Measurements from ENCODE around the gene RAP1GAP. TPM values are rescaled to one million over a fixed set of nuclear protein-coding genes. Genes with fewer than 3 reads are reported as not detected.
"Not testable (repeated sequence)": the region's sequence is repeated elsewhere in the genome, so short reads cannot be mapped to it uniquely, and the experiment has no call there.

Gene RAP1GAP
- polyA plus RNA-seq, 3 donors, result 0.04 TPM; not detected in 2

GRCh38 chr1:21677168-21677567, 8.0 kb upstream of the RAP1GAP start:
- H3K4me3 Mint-ChIP-seq, result no peak overlapping the region
- peaks cover 18% of the 10 kb centered on the region for H4K20me1 ChIP-seq (ENCODE audit: insufficient read depth, low read length)
- H3K4me1 ChIP-seq (ENCODE audit: control insufficient read depth in 1 of 2, insufficient read depth in 2 of 2, low read length in 2 of 2), result peaks cover 8 to 9% of the 10 kb centered on the region in 2 donors
- no peak overlapping the region for H3K9ac ChIP-seq (ENCODE audit: insufficient read depth, low read length, poor library complexity, severe bottlenecking)
- 100% methylated on average over 3 of the region's 6 CpGs for WGBS (ENCODE audit: insufficient coverage)
- no peak for DNase-seq
- peak overlapping the region in 1 of 7 donors; percentile 66 for H3K27ac Mint-ChIP-seq
- peaks cover 10% of the 10 kb centered on the region for H3K4me1 Mint-ChIP-seq
- H3K27me3 Mint-ChIP-seq (ENCODE audit: low read depth in 3 of 3), result peaks cover 2 to 6% (median 4%) of the 10 kb centered on the region in 3 donors
- no peaks in the 10 kb centered on the region for H3K9me3 Mint-ChIP-seq
- H3K79me2 ChIP-seq (ENCODE audit: insufficient read depth, low read length), result no peaks in the 10 kb centered on the region
- intact Hi-C loops (cut with micrococcal nuclease), result no loop called here
- H3K9me3 ChIP-seq (replicated peaks in 1 of 2; ENCODE audit: control insufficient read depth in 1 of 2, insufficient read depth in 1 of 2, low read length in 2 of 2), result no peaks in the 10 kb centered on the region
- H3K27me3 ChIP-seq (ENCODE audit: control insufficient read depth in 2 of 2, insufficient read depth in 2 of 2, low read length in 2 of 2), result peaks cover 0 to 6% of the 10 kb centered on the region in 2 donors
- peaks cover 34 to 62% of the 10 kb centered on the region in 2 donors for H3K36me3 ChIP-seq (replicated peaks in 1 of 2; ENCODE audit: control insufficient read depth in 1 of 2, insufficient read depth in 2 of 2, low read length in 2 of 2)
- H3K36me3 Mint-ChIP-seq, result peaks cover 50 to 62% of the 10 kb centered on the region in 2 donors
- no peak overlapping the region for H2AFZ ChIP-seq (ENCODE audit: insufficient read depth, low read depth, low read length, poor library complexity, severe bottlenecking)
- no peak overlapping the region for H3K4me3 ChIP-seq (replicated peaks in 1 of 3; ENCODE audit: low read depth in 2 of 3, low read length in 3 of 3)
- no peak overlapping the region for H3K27ac ChIP-seq (ENCODE audit: low read depth in 1 of 2, low read length in 2 of 2)
- no peak overlapping the region for H3K4me2 ChIP-seq (replicated peaks; ENCODE audit: extremely low read depth, low read length, poor library complexity, severe bottlenecking)
- TF ChIP-seq CTCF (IDR thresholded peaks at IDR 0.05), result no peak

GRCh38 chr1:21674957-21675356, 5.8 kb upstream of the RAP1GAP start:
- Histone ChIP-seq H3K79me2 (ENCODE audit: insufficient read depth, low read length) (no peaks in the 10 kb centered on the region), H4K20me1 (ENCODE audit: insufficient read depth, low read length) (peaks cover 34% of the 10 kb centered on the region), H3K9me3 (replicated peaks in 1 of 2; ENCODE audit: control insufficient read depth in 1 of 2, insufficient read depth in 1 of 2, low read length in 2 of 2) (no peaks in the 10 kb centered on the region), H3K4me3 (replicated peaks in 1 of 3; ENCODE audit: low read depth in 2 of 3, low read length in 3 of 3) (no peak overlapping the region), H2AFZ (ENCODE audit: insufficient read depth, low read depth, low read length, poor library complexity, severe bottlenecking) (no peak overlapping the region), H3K36me3 (replicated peaks in 1 of 2; ENCODE audit: control insufficient read depth in 1 of 2, insufficient read depth in 2 of 2, low read length in 2 of 2) (peaks cover 17 to 40% of the 10 kb centered on the region in 2 donors), H3K27me3 (ENCODE audit: control insufficient read depth in 2 of 2, insufficient read depth in 2 of 2, low read length in 2 of 2) (peaks cover 11 to 23% of the 10 kb centered on the region in 2 donors), H3K9ac (ENCODE audit: insufficient read depth, low read length, poor library complexity, severe bottlenecking) (no peak overlapping the region), H3K4me2 (replicated peaks; ENCODE audit: extremely low read depth, low read length, poor library complexity, severe bottlenecking) (no peak overlapping the region), H3K27ac (ENCODE audit: low read depth in 1 of 2, low read length in 2 of 2) (no peak overlapping the region), H3K4me1 (ENCODE audit: control insufficient read depth in 1 of 2, insufficient read depth in 2 of 2, low read length in 2 of 2) (peaks cover 9 to 10% of the 10 kb centered on the region in 2 donors)
- H3K27ac Mint-ChIP-seq, result no peak overlapping the region
- intact Hi-C loops (cut with micrococcal nuclease), result no loop called here
- H3K4me1 Mint-ChIP-seq, result peaks cover 11% of the 10 kb centered on the region
- no peaks in the 10 kb centered on the region for H3K9me3 Mint-ChIP-seq
- peaks cover 30 to 40% of the 10 kb centered on the region in 2 donors for H3K36me3 Mint-ChIP-seq
- no peak for TF ChIP-seq CTCF (IDR thresholded peaks at IDR 0.05)
- no peak overlapping the region for H3K4me3 Mint-ChIP-seq
- no peak for DNase-seq
- peaks cover 18 to 26% (median 21%) of the 10 kb centered on the region in 3 donors for H3K27me3 Mint-ChIP-seq (ENCODE audit: low read depth in 3 of 3)
- 95% methylated on average over 7 of the region's 10 CpGs for WGBS (ENCODE audit: insufficient coverage)

- Mint-ChIP-seq H3K36me3 (peaks cover 20 to 29% of the 10 kb centered on the region in 2 donors), H3K27me3 (ENCODE audit: low read depth in 3 of 3) (peaks cover 26 to 37% (median 27%) of the 10 kb centered on the region in 3 donors), H3K4me1 (peaks cover 18% of the 10 kb centered on the region)
- H3K36me3 ChIP-seq (replicated peaks in 1 of 2; ENCODE audit: control insufficient read depth in 1 of 2, insufficient read depth in 2 of 2, low read length in 2 of 2), result peaks cover 11 to 29% of the 10 kb centered on the region in 2 donors
- H3K27ac ChIP-seq (ENCODE audit: low read depth in 1 of 2, low read length in 2 of 2); H3K27ac Mint-ChIP-seq; H3K4me3 Mint-ChIP-seq; H3K9ac ChIP-seq (ENCODE audit: insufficient read depth, low read length, poor library complexity, severe bottlenecking); H3K4me2 ChIP-seq (replicated peaks; ENCODE audit: extremely low read depth, low read length, poor library complexity, severe bottlenecking); intact Hi-C loops (cut with micrococcal nuclease); H3K79me2 ChIP-seq (ENCODE audit: insufficient read depth, low read length); DNase-seq; H3K4me3 ChIP-seq (replicated peaks in 1 of 3; ENCODE audit: low read depth in 2 of 3, low read length in 3 of 3); H2AFZ ChIP-seq (ENCODE audit: insufficient read depth, low read depth, low read length, poor library complexity, severe bottlenecking); H3K9me3 Mint-ChIP-seq; H3K9me3 ChIP-seq (replicated peaks in 1 of 2; ENCODE audit: control insufficient read depth in 1 of 2, insufficient read depth in 1 of 2, low read length in 2 of 2): not testable (repeated sequence)
- 91% methylated on average over 6 of the region's 7 CpGs for WGBS (ENCODE audit: insufficient coverage)
- H3K4me1 ChIP-seq (ENCODE audit: control insufficient read depth in 1 of 2, insufficient read depth in 2 of 2, low read length in 2 of 2), result peaks cover 16 to 21% of the 10 kb centered on the region in 2 donors
- H4K20me1 ChIP-seq (ENCODE audit: insufficient read depth, low read length), result peaks cover 31% of the 10 kb centered on the region
- peaks cover 13 to 29% of the 10 kb centered on the region in 2 donors for H3K27me3 ChIP-seq (ENCODE audit: control insufficient read depth in 2 of 2, insufficient read depth in 2 of 2, low read length in 2 of 2)
Measured at GRCh38 chr1:21673853-21674252, 4.7 kb upstream of the RAP1GAP start.
